ENCODE results near the gene SEMA4D.

Gene SEMA4D

DNA sequence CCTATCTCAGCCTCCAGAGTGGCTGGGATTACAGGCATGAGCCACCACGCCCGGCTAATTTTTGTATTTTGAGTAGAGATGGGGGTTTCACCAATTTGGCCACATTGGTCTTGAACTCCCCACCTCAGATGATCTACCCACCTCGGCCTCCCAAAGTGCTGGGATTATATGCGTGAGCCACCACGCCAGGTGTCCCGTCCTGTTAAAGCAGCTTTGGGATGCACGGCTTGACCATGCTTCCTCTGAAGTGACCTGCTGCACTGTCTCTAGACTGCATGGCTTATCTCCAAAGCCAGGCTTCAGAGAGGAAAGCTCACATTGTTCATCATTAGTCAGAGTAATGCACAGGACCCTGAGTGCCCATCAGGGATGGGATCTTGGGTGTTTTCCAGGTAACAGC is 45.4 kb downstream of the SEMA4D start:
- CTCF ChIA-PET: interaction anchor here (0.6 kb wide), 1 partner anchor 18 kb away, joined by 4 read pairs; no protein-coding TSS in a partner anchor
- no peak overlapping the region for H3K4me3 ChIP-seq (ENCODE audit: low read depth, low read length)
- DNase-seq (ENCODE audit: low read depth, low spot score): no peak
- TF ChIP-seq, protein P1, sequence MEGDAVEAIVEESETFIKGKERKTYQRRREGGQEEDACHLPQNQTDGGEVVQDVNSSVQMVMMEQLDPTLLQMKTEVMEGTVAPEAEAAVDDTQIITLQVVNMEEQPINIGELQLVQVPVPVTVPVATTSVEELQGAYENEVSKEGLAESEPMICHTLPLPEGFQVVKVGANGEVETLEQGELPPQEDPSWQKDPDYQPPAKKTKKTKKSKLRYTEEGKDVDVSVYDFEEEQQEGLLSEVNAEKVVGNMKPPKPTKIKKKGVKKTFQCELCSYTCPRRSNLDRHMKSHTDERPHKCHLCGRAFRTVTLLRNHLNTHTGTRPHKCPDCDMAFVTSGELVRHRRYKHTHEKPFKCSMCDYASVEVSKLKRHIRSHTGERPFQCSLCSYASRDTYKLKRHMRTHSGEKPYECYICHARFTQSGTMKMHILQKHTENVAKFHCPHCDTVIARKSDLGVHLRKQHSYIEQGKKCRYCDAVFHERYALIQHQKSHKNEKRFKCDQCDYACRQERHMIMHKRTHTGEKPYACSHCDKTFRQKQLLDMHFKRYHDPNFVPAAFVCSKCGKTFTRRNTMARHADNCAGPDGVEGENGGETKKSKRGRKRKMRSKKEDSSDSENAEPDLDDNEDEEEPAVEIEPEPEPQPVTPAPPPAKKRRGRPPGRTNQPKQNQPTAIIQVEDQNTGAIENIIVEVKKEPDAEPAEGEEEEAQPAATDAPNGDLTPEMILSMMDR (IDR thresholded peaks at IDR 0.05; ENCODE audit: insufficient read depth, low read length, missing control alignments): no peak
- POLR2A ChIA-PET: no interaction called here

- no peak overlapping the region for H3K4me3 ChIP-seq (ENCODE audit: low read depth, low read length)
- TF ChIP-seq, protein P1 (IDR thresholded peaks at IDR 0.05; ENCODE audit: insufficient read depth, low read length, missing control alignments): no peak
- no peak for DNase-seq (ENCODE audit: low read depth, low spot score)
- ChIA-PET POLR2A (no interaction called here), CTCF (no interaction called here)
These were observed 47.7 kb downstream of the SEMA4D start for GRCh38 chr9:89450213-89450612.

GRCh38 chr9:89449261-89449671 is 48.6 kb downstream of the SEMA4D start:
- ChIA-PET CTCF (no interaction called here), POLR2A (no interaction called here)
- H3K4me3 ChIP-seq (ENCODE audit: low read depth, low read length): no peak overlapping the region
- TF ChIP-seq, protein P1 (IDR thresholded peaks at IDR 0.05; ENCODE audit: insufficient read depth, low read length, missing control alignments): no peak
- no peak for DNase-seq (ENCODE audit: low read depth, low spot score)

- TF ChIP-seq, protein P1 (IDR thresholded peaks at IDR 0.05; ENCODE audit: insufficient read depth, low read length, missing control alignments): no peak
- CTCF ChIA-PET: no interaction called here
- no peak for DNase-seq (ENCODE audit: low read depth, low spot score)
- POLR2A ChIA-PET: no interaction called here
- H3K4me3 ChIP-seq (ENCODE audit: low read depth, low read length): no peak overlapping the region
These were observed 49.1 kb downstream of the SEMA4D start for GRCh38 chr9:89448821-89449220.

GRCh38 chr9:89448381-89448780 is 49.5 kb downstream of the SEMA4D start:
- H3K4me3 ChIP-seq (ENCODE audit: low read depth, low read length): no peak overlapping the region
- no peak for DNase-seq (ENCODE audit: low read depth, low spot score)
- CTCF ChIA-PET: no interaction called here
- TF ChIP-seq, protein P1 (IDR thresholded peaks at IDR 0.05; ENCODE audit: insufficient read depth, low read length, missing control alignments): no peak
- POLR2A ChIA-PET: no interaction called here

DNA sequence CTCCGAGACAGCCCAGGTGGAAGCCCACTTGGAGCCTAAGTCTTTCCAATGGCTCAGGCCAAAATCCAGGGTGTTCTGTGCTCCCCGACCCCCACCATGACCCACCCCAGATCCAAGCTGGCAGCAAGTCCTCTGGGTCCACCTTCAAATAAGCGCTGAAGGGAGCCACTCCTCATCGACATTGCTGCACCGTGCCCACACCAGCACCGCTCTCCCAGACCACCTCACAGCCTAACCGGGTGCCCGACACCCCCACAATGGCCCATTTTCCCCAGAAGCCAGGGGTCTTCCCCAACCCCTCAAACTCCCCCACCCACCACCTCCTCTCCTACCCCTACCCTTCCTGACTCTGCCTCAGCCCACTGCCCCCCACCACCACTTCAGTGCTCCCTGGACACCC is 50.5 kb downstream of the SEMA4D start:
- H3K4me3 ChIP-seq (ENCODE audit: low read depth, low read length): no peak overlapping the region
- POLR2A ChIA-PET: no interaction called here
- CTCF ChIA-PET: no interaction called here
- TF ChIP-seq, protein P1 (IDR thresholded peaks at IDR 0.05; ENCODE audit: insufficient read depth, low read length, missing control alignments): no peak
- DNase-seq (ENCODE audit: low read depth, low spot score): no peak
